Endothelial cell of umbilical vein (primary cell): ENCODE data around the gene KRT26. TPM values are rescaled to one million over a fixed set of nuclear protein-coding genes. Genes with fewer than 3 reads are reported as not detected.

ENCODE experiments used
- Bru-seq: library from RNA; stranded (reverse); fragments of 400-500 nt; gene quantifications from one replicate; lab custom pipeline; 2021; lab: Mats Ljungman, UMichigan
- BruChase-seq, 2 experiments: library from RNA; stranded (reverse); fragments of 400-500 nt; gene quantifications; one replicate each; lab custom pipeline; 2021; lab: Mats Ljungman, UMichigan
- BruUV-seq: library from RNA; stranded (reverse); fragments of 400-500 nt; replicated peaks from 2 replicates; lab custom pipeline; 2021; lab: Mats Ljungman, UMichigan
- CTCF ChIA-PET: fragments of 300-600, 350-600 bp; sonication (Branson Sonifier 250); formaldehyde crosslinking; loops from one replicate; lab custom pipeline; 2021; ENCODE audit warnings: antibody characterized with exemption, inconsistent platforms; lab: Charles Lee
- POLR2A ChIA-PET: fragments of 300-600, 350-600 bp; sonication (Branson Sonifier 250); formaldehyde crosslinking; loops from one replicate; lab custom pipeline; 2021; ENCODE audit warnings: antibody characterized with exemption, inconsistent platforms; lab: Charles Lee
- DNase-seq: peaks from one replicate; pipeline ENCODE4 v3.0.0-alpha.2; 2011; ENCODE audit warnings: low read depth, low spot score
- FAIRE-seq: peaks from 2 replicates; lab custom pipeline; 2011; peaks lifted over from hg19 to GRCh38; lab: Jason Lieb, UNC
- H2AFZ ChIP-seq: 2 replicates; pipeline ENCODE4 v1.6.0; 2012; ENCODE audit warnings: low read depth, low read length, control low read depth, inconsistent platforms
- H3K27ac ChIP-seq: 2 replicates; pipeline ENCODE4 v1.5.1; 2011; ENCODE audit warnings: low read depth, mild to moderate bottlenecking, control low read depth, low read length, moderate library complexity; ENCODE audit not compliant: insufficient read depth
- H3K27me3 ChIP-seq, 2 experiments: 2 replicates each; pipeline versions ENCODE4 v1.6.0 to v1.6.1; 2011; ENCODE audit warnings: low read length in 2 of 2, mixed read lengths in 1 of 2; ENCODE audit not compliant: control insufficient read depth in 2 of 2, insufficient read depth in 2 of 2
- H3K36me3 ChIP-seq, 2 experiments: 2 replicates in 1 of 2; 3 replicates in 1 of 2; pipeline ENCODE4 v1.5.1; 2011; ENCODE audit warnings: low read length in 2 of 2, mild to moderate bottlenecking in 1 of 2, moderate library complexity in 1 of 2; ENCODE audit not compliant: control insufficient read depth in 2 of 2, insufficient read depth in 2 of 2; ENCODE audit errors: extremely low read depth in 1 of 2
- H3K4me1 ChIP-seq: 3 replicates; pipeline ENCODE4 v1.5.1; 2011; ENCODE audit warnings: mild to moderate bottlenecking, low read length; ENCODE audit not compliant: control insufficient read depth, insufficient read depth; ENCODE audit errors: extremely low read depth
- H3K4me2 ChIP-seq: 2 replicates; pipeline ENCODE4 v1.6.1; 2011; ENCODE audit warnings: low read length, control low read depth, mixed read lengths; ENCODE audit not compliant: insufficient read depth
- H3K4me3 ChIP-seq, 3 experiments: fragments of 200-600 bp in 1 of 3; sonication (generic), shearing (Covaris generic) in 1 of 3; replicated peaks in 1 of 3; 2 replicates each; pipeline ENCODE4 v1.5.1; 2011 to 2016; ENCODE audit warnings: control low read depth in 3 of 3, low read length in 3 of 3, mild to moderate bottlenecking in 2 of 3, inconsistent platforms in 1 of 3, low read depth in 1 of 3, moderate library complexity in 1 of 3; ENCODE audit not compliant: insufficient read depth in 1 of 3
- H3K79me2 ChIP-seq: 2 replicates; pipeline ENCODE4 v1.6.0; 2012; ENCODE audit warnings: low read length, inconsistent platforms; ENCODE audit not compliant: control insufficient read depth, insufficient read depth
- H3K9ac ChIP-seq: replicated peaks from 2 replicates; pipeline ENCODE3; 2011; ENCODE audit warnings: low read length, control low read depth; ENCODE audit not compliant: insufficient read depth; ENCODE audit errors: extremely low read depth
- H3K9me1 ChIP-seq: replicated peaks from 3 replicates; pipeline ENCODE4 v1.6.0; 2011; ENCODE audit warnings: mild to moderate bottlenecking, low read length; ENCODE audit not compliant: control insufficient read depth, insufficient read depth; ENCODE audit errors: extremely low read depth
- H3K9me3 ChIP-seq: replicated peaks from 2 replicates; pipeline ENCODE4 v1.5.1; 2012; ENCODE audit warnings: low read length, inconsistent platforms; ENCODE audit not compliant: control insufficient read depth, insufficient read depth
- H4K20me1 ChIP-seq: replicated peaks from 2 replicates; pipeline ENCODE3; 2011; ENCODE audit warnings: mild to moderate bottlenecking, low read length; ENCODE audit not compliant: control insufficient read depth, insufficient read depth; ENCODE audit errors: extremely low read depth
- EZH2 ChIP-seq: IDR thresholded peaks from 2 replicates; pipeline ENCODE4 v1.6.1; 2012; ENCODE audit warnings: borderline replicate concordance, low read depth, mild to moderate bottlenecking, moderate library complexity, low read length, inconsistent platforms; ENCODE audit not compliant: severe bottlenecking
- FOS ChIP-seq: IDR thresholded peaks from 2 replicates; pipeline ENCODE4 v1.6.1; 2011; ENCODE audit warnings: mild to moderate bottlenecking, low read length, moderate library complexity, borderline replicate concordance; ENCODE audit not compliant: insufficient read depth
- GATA2 ChIP-seq: IDR thresholded peaks from 2 replicates; pipeline ENCODE4 v1.7.0; 2011; ENCODE audit warnings: low read depth, mild to moderate bottlenecking, moderate library complexity, mixed read lengths, low read length; ENCODE audit not compliant: insufficient read length, insufficient read depth
- JUN ChIP-seq: IDR thresholded peaks from 2 replicates; pipeline ENCODE4 v1.6.1; 2011; ENCODE audit warnings: borderline replicate concordance, low read depth; ENCODE audit not compliant: insufficient read length, insufficient read depth
- MAX ChIP-seq: IDR thresholded peaks from 2 replicates; pipeline ENCODE4 v1.6.1; 2011; ENCODE audit not compliant: insufficient read depth, insufficient read length
- MYC ChIP-seq: IDR thresholded peaks from one replicate; pipeline ENCODE4 v1.6.1; 2011; ENCODE audit warnings: mild to moderate bottlenecking, low read depth, low read length
- POLR2A ChIP-seq: IDR thresholded peaks from 2 replicates; pipeline ENCODE4 v1.6.1; 2012; ENCODE audit warnings: low read depth, mild to moderate bottlenecking, control low read depth, low read length
- POLR2AphosphoS5 ChIP-seq: IDR thresholded peaks from 2 replicates; pipeline ENCODE4 v1.6.1; 2012; ENCODE audit warnings: low read depth, mild to moderate bottlenecking, control low read depth, low read length, moderate library complexity; ENCODE audit not compliant: insufficient read depth
- dilution Hi-C: fragments of 300-500 bp; cut with MboI; formaldehyde crosslinking; loops from one replicate; pipeline ENCODE4 v1.15.0; 2019; ENCODE audit warnings: low sequenced_read_pairs; ENCODE audit not compliant: extremely low pct_ligation_motif_present
- intact Hi-C: fragments of 100-400 bp; cut with micrococcal nuclease; formaldehyde crosslinking; loops from one replicate; pipeline ENCODE4 v1.10.0; 2022
- long read RNA-seq: library from polyadenylated mRNA; stranded (forward); transcript quantifications from one replicate; pipeline ENCODE4 v2.0.0, GENCODE V29; 2021
- polyA minus RNA-seq, 3 experiments: library from RNA; depleted of rRNA, polyadenylated mRNA; stranded (reverse); fragments of >200 nt; gene quantifications; 1 replicate in 1 of 3; 2 replicates in 2 of 3; pipeline ENCODE4 v1.2.3, GENCODE V29; 2011
- polyA plus RNA-seq, 4 experiments: library from polyadenylated mRNA; depleted of rRNA in 3 of 4; stranded (reverse) in 3 of 4; unstranded in 1 of 4; fragments of >200 nt; gene quantifications; 2 replicates each; pipeline versions ENCODE4 v1.2.1 to v1.2.3, GENCODE V29; 2011 to 2012; ENCODE audit warnings: missing spikeins in 1 of 4
- total RNA-seq: library from RNA; stranded (reverse); gene quantifications from 2 replicates; pipeline ENCODE4 v1.2.3, GENCODE V29; 2021
- TF ChIP-seq, protein P1 (sequence below), 2 donors: IDR thresholded peaks; 1 replicate in 1 of 2; 2 replicates in 1 of 2; pipeline ENCODE4 v1.5.1; 2011; ENCODE audit warnings: low read length in 2 of 2, mild to moderate bottlenecking in 2 of 2, moderate library complexity in 2 of 2, control low read depth in 1 of 2, inconsistent platforms in 1 of 2, low read depth in 1 of 2; ENCODE audit not compliant: insufficient read depth in 1 of 2; ENCODE audit errors: extremely low read depth in 1 of 2

KRT26 gene, protein sequence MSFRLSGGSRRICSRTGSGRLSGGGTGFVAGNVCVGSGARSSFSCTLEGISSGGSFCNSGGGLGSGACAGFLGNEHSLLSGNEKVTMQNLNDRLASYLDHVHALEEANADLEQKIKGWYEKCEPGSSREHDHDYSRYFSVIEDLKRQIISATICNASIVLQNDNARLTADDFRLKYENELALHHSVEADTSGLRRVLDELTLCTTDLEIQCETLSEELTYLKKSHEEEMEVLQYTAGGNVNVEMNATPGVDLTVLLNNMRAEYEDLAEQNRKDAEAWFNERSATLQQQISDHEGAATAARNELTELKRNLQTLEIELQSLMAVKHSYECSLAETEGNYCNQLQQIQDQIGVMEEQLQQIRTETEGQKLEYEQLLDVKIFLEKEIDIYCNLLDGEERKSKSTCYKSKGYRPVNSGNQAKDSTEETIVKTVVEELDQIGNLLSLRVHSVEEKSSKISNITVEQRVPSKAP
- not detected in 2 replicates for total RNA-seq
- not detected in 2 replicates for polyA plus RNA-seq
- polyA plus RNA-seq (2011; cell fraction: cytosol; rRNA removed): not detected in 2 replicates
- polyA plus RNA-seq (2011; cell fraction: nucleus; rRNA removed): not detected in 2 replicates
- not detected in 2 replicates for polyA plus RNA-seq (2012)
- polyA minus RNA-seq: not detected in 2 replicates
- not detected for polyA minus RNA-seq (2011; cell fraction: cytosol; rRNA and poly(A)+ RNA removed)
- polyA minus RNA-seq (2011; cell fraction: nucleus; rRNA and poly(A)+ RNA removed): not detected in 2 replicates
- Bru-seq, nascent RNA: not detected
- not detected for BruChase-seq, experiment 1, labeled RNA remaining after a 6-hour chase
- not detected for BruChase-seq, experiment 2, labeled RNA remaining after a 2-hour chase
- long read RNA-seq: 0 reads

DNA sequence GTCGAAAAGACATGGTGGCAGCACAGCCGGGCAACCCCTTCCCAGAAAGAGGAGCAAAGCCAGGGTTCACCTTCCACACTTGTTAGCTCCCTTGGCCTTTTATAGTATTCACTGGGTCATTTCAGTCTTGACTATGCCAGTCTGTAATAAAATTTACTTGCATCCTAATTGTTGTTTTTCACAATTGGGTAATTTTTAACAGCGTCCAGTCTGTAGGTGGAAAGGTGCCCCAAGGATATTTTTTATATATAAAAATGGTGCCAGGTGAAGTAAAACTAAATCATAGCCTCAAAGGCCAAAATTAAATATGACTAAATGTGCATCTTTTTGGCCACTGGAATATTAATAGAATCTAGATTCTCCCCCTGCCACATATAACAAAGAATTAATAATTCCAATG, at the start of gene KRT26:
Gene KRT26, minus strand, starts transcription at position 101 of the 400 bp plus-strand sequence. Its CDS starts 88 bp downstream, at position 13.
- no peaks in the 10 kb centered on the region for H4K20me1 ChIP-seq
- ChIA-PET POLR2A (no interaction called here), CTCF (no interaction called here)
- BruUV-seq: no TSS peak
- intact Hi-C loops: no loop called here
- TF ChIP-seq EZH2 (no peak), MYC (no peak), JUN (no peak), GATA2 (no peak), POLR2AphosphoS5 (no peak), MAX (no peak), POLR2A (no peak), FOS (no peak)
- TF ChIP-seq, protein P1, sequence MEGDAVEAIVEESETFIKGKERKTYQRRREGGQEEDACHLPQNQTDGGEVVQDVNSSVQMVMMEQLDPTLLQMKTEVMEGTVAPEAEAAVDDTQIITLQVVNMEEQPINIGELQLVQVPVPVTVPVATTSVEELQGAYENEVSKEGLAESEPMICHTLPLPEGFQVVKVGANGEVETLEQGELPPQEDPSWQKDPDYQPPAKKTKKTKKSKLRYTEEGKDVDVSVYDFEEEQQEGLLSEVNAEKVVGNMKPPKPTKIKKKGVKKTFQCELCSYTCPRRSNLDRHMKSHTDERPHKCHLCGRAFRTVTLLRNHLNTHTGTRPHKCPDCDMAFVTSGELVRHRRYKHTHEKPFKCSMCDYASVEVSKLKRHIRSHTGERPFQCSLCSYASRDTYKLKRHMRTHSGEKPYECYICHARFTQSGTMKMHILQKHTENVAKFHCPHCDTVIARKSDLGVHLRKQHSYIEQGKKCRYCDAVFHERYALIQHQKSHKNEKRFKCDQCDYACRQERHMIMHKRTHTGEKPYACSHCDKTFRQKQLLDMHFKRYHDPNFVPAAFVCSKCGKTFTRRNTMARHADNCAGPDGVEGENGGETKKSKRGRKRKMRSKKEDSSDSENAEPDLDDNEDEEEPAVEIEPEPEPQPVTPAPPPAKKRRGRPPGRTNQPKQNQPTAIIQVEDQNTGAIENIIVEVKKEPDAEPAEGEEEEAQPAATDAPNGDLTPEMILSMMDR (IDR thresholded peaks at IDR 0.05; ENCODE audit: extremely low read depth in 1 of 2, insufficient read depth in 1 of 2, low read depth in 1 of 2, low read length in 2 of 2): no peak
- H3K9ac ChIP-seq: no peak within 1 kb of the TSS
- no peaks in the 10 kb centered on the region for H3K36me3 ChIP-seq
- H2AFZ ChIP-seq: no peak within 1 kb of the TSS
- no peak for DNase-seq
- H3K9me1 ChIP-seq: no peaks in the 10 kb centered on the region
- H3K79me2 ChIP-seq: no peaks in the 10 kb centered on the region
- H3K4me2 ChIP-seq: no peak within 1 kb of the TSS
- no peak within 1 kb of the TSS for H3K27ac ChIP-seq
- FAIRE-seq: no peak
- no peak within 1 kb of the TSS for H3K4me3 ChIP-seq
- no peaks in the 10 kb centered on the region for H3K4me1 ChIP-seq
- no peaks in the 10 kb centered on the region for H3K9me3 ChIP-seq
- peaks cover 6 to 9% of the 10 kb centered on the region in 2 experiments for H3K27me3 ChIP-seq
- dilution Hi-C loops: no loop called here
